HEK293 (cell line): ENCODE results near the gene CXorf49.

Experiments used
- ZBTB1 ChIP-seq: fragments of 450-650 bp; formaldehyde crosslinking; IDR thresholded peaks from 2 replicates; pipeline ENCODE4 v1.5.1; 2016; ENCODE audit warnings: missing biosample characterization, missing genetic modification characterization
- ZBTB21 ChIP-seq: fragments of 450-650 bp; formaldehyde crosslinking; IDR thresholded peaks from 2 replicates; pipeline ENCODE4 v1.5.1; 2017; ENCODE audit warnings: missing biosample characterization, missing genetic modification characterization
- ZNF274 ChIP-seq, 2 experiments: fragments of 200-500 bp in 1 of 2; fragments of 450-650 bp in 1 of 2; sonication (Bioruptor generic) in 1 of 2; formaldehyde crosslinking in 1 of 2; IDR thresholded peaks; 2 replicates each; pipeline versions ENCODE4 v1.5.1 to v1.6.1; 2014 to 2016; ENCODE audit warnings: borderline replicate concordance in 1 of 2, inconsistent platforms in 1 of 2, low read length in 1 of 2, missing biosample characterization in 1 of 2, missing genetic modification characterization in 1 of 2
- ZNF792 ChIP-seq: fragments of 450-650 bp; formaldehyde crosslinking; IDR thresholded peaks from 2 replicates; pipeline ENCODE4 v1.5.1; 2016; ENCODE audit warnings: missing biosample characterization, missing genetic modification characterization

- TF ChIP-seq ZNF792 (tag by site-specific recombination) (no peak), ZBTB21 (no peak), ZNF274 (IDR thresholded peaks at IDR 0.05; ENCODE audit: low read length) (no peak), ZNF274 (tag by site-specific recombination; IDR thresholded peaks at IDR 0.05; ENCODE audit: borderline replicate concordance) (no peak), ZBTB1 (tag by site-specific recombination) (no peak)
These were observed 52.3 kb downstream of the CXorf49 start for GRCh38 chrX:71665747-71666146.
